Measurements from ENCODE around the gene MGST3. TPM values are rescaled to one million over a fixed set of nuclear protein-coding genes. Genes with fewer than 3 reads are reported as not detected.
A peak's percentile ranks its signal among the peaks of the same experiment; 100 is the strongest.

The MGST3 gene
- total RNA-seq, 1 experiment from 2014 or later = 173 TPM

DNA sequence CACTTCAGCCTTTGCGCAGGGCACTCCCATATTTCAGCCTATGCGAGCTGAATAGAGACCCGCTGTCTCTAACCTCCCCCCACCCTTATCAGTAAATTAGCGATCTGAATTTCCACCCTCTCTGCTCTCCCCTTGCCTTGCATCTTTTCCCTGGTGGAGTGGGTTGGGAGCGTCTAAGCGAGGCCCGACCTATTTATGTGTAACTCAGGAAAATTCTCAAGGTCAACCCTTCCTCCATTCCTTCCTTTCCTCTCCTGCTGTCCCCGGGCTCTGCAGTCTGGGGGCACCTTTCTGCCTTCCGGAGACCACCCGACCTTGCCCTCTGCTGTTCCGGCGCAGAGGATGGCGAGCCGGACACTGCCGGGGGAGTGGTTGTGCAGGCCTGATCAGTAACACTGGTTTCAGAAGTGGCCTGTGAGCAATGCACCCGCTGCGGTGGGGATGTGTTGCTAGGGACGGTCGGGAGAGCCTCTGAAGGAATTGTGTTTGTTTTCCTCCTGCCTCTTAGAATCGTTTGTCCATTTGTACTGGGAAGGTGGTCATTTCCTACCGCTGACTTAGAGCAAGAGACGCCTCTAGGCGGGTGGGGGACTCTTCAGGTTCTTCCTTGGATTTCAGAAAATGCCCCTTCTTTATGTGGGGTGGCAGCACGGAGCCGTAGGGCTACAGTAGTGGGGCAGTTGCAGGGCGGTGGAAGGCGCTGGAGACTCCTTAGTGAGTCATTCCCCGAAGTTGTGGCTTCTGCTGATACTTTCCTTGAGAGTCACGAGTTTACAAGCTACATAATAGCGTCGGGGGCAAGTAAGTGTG lies 513 bp downstream of the MGST3 start:
- BruUV-seq (replicated peaks) = no TSS peak
- CTCF ChIA-PET = interaction anchor here (0.6 to 1.2 kb wide), 5 partner anchors 29 to 172 kb away, joined by 3 to 6 read pairs (median 4); no protein-coding TSS in a partner anchor
- POLR2A ChIA-PET = interaction anchor here (1.0 kb wide), 1 partner anchor 15 kb away, joined by 4 read pairs; no protein-coding TSS in a partner anchor
- DNase-seq = peak; percentile 48 to 51
- Histone ChIP-seq H3K9me3 (no peaks in the 10 kb centered on the region), H3K4me3 (ENCODE audit: low read depth, low read length) (peak overlapping the region; percentile 72), H3K27me3 (replicated peaks; ENCODE audit: control insufficient read depth, insufficient read depth, low read length) (no peaks in the 10 kb centered on the region), H3K4me1 (peaks cover 19% of the 10 kb centered on the region), H3K36me3 (ENCODE audit: control insufficient read depth, insufficient read depth, low read length) (no peaks in the 10 kb centered on the region)
- Mint-ChIP-seq H3K27me3 (ENCODE audit: insufficient read depth, unreplicated experiment) (no peaks in the 10 kb centered on the region), H3K4me1 (ENCODE audit: low read depth, unreplicated experiment) (peaks cover 26% of the 10 kb centered on the region), H3K4me3 (ENCODE audit: unreplicated experiment) (no peak overlapping the region), H3K27ac (ENCODE audit: unreplicated experiment) (no peak overlapping the region), H3K9me3 (ENCODE audit: unreplicated experiment) (no peaks in the 10 kb centered on the region), H3K36me3 (ENCODE audit: insufficient read depth, unreplicated experiment) (peaks cover 11% of the 10 kb centered on the region)
- intact Hi-C loops (cut with micrococcal nuclease; ENCODE audit: unreplicated experiment) = loop anchor here (1.0 to 5.0 kb wide), 4 partner anchors 30 to 197 kb away; partner anchors contain the start of genes ALDH9A1 and TMCO1
- TF ChIP-seq, protein P1, sequence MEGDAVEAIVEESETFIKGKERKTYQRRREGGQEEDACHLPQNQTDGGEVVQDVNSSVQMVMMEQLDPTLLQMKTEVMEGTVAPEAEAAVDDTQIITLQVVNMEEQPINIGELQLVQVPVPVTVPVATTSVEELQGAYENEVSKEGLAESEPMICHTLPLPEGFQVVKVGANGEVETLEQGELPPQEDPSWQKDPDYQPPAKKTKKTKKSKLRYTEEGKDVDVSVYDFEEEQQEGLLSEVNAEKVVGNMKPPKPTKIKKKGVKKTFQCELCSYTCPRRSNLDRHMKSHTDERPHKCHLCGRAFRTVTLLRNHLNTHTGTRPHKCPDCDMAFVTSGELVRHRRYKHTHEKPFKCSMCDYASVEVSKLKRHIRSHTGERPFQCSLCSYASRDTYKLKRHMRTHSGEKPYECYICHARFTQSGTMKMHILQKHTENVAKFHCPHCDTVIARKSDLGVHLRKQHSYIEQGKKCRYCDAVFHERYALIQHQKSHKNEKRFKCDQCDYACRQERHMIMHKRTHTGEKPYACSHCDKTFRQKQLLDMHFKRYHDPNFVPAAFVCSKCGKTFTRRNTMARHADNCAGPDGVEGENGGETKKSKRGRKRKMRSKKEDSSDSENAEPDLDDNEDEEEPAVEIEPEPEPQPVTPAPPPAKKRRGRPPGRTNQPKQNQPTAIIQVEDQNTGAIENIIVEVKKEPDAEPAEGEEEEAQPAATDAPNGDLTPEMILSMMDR (IDR thresholded peaks at IDR 0.05; ENCODE audit: insufficient read depth in 1 of 2, low read depth in 1 of 2, low read length in 1 of 2, severe bottlenecking in 1 of 2, unreplicated experiment in 1 of 2) = no peak

DNA sequence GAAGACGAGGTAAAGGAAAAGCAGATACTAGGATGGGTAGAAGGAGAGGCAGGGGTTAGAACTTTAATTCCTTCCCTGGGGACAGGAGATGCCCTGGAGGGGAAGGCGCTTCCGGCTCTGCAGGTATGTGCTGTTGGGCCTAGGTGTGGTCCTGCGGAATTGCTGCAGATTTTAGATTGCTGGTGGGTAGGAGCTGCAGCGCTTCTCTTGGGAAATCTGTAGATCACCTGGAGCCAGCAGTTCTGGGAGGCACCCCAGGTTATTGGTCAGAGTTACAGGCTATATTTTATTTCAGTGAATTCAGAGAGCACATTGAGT lies 1.1 kb downstream of the MGST3 start:
- Histone ChIP-seq H3K27me3 (replicated peaks; ENCODE audit: control insufficient read depth, insufficient read depth, low read length) (no peaks in the 10 kb centered on the region), H3K4me1 (peaks cover 24% of the 10 kb centered on the region), H3K36me3 (ENCODE audit: control insufficient read depth, insufficient read depth, low read length) (no peaks in the 10 kb centered on the region), H3K9me3 (no peaks in the 10 kb centered on the region), H3K4me3 (ENCODE audit: low read depth, low read length) (peak overlapping the region; percentile 72)
- H3K4me3 Mint-ChIP-seq (ENCODE audit: unreplicated experiment) = no peak overlapping the region
- ChIA-PET POLR2A (interaction anchor here (0.6 kb wide), 1 partner anchor 28 kb away, joined by 4 read pairs; no protein-coding TSS in a partner anchor), CTCF (interaction anchor here (0.6 to 1.0 kb wide), 2 partner anchors 30 to 70 kb away, joined by 4 to 6 read pairs; no protein-coding TSS in a partner anchor)
- peaks cover 31% of the 10 kb centered on the region for H3K4me1 Mint-ChIP-seq (ENCODE audit: low read depth, unreplicated experiment)
- intact Hi-C loops (cut with micrococcal nuclease; ENCODE audit: unreplicated experiment) = loop anchor here (1.0 to 5.0 kb wide), 2 partner anchors 31 to 135 kb away; partner anchors contain the start of gene TMCO1
- peak; percentile 50 to 66 for DNase-seq
- peaks cover 11% of the 10 kb centered on the region for H3K36me3 Mint-ChIP-seq (ENCODE audit: insufficient read depth, unreplicated experiment)
- no peaks in the 10 kb centered on the region for H3K9me3 Mint-ChIP-seq (ENCODE audit: unreplicated experiment)
- H3K27ac Mint-ChIP-seq (ENCODE audit: unreplicated experiment) = no peak overlapping the region
- TSS peak; percentile 39 for BruUV-seq (replicated peaks)
- TF ChIP-seq, protein P1 (IDR thresholded peaks at IDR 0.05; ENCODE audit: insufficient read depth in 1 of 2, low read depth in 1 of 2, low read length in 1 of 2, severe bottlenecking in 1 of 2, unreplicated experiment in 1 of 2) = no peak
- H3K27me3 Mint-ChIP-seq (ENCODE audit: insufficient read depth, unreplicated experiment) = no peaks in the 10 kb centered on the region

DNA sequence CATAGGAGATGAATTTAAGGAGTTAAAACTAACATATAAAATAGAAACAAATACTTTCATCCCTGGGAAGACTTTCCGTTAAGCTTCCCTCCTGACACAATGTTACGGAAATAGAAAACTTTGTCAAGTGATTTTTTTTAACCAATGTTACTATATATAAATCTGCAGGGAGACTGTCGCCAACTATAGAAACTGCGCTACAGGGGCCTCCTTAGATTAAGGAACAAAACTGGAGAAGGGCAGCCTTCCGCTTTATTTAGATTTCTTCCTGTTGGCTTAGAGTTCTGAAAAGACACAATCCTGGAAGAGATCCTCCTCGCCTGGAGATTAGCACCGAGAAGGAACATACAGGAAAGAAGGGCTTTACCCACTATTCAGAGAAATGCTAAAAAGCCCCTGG lies 1.5 kb downstream of the MGST3 start:
- Mint-ChIP-seq H3K4me1 (ENCODE audit: low read depth, unreplicated experiment) (peaks cover 35% of the 10 kb centered on the region), H3K27me3 (ENCODE audit: insufficient read depth, unreplicated experiment) (no peaks in the 10 kb centered on the region), H3K4me3 (ENCODE audit: unreplicated experiment) (no peak overlapping the region), H3K27ac (ENCODE audit: unreplicated experiment) (no peak overlapping the region), H3K36me3 (ENCODE audit: insufficient read depth, unreplicated experiment) (peaks cover 11% of the 10 kb centered on the region), H3K9me3 (ENCODE audit: unreplicated experiment) (no peaks in the 10 kb centered on the region)
- no peak for DNase-seq
- no peaks in the 10 kb centered on the region for H3K27me3 ChIP-seq (replicated peaks; ENCODE audit: control insufficient read depth, insufficient read depth, low read length)
- TF ChIP-seq, protein P1 (IDR thresholded peaks at IDR 0.05; ENCODE audit: insufficient read depth in 1 of 2, low read depth in 1 of 2, low read length in 1 of 2, severe bottlenecking in 1 of 2, unreplicated experiment in 1 of 2) = no peak
- intact Hi-C loops (cut with micrococcal nuclease; ENCODE audit: unreplicated experiment) = loop anchor here (1.0 to 5.0 kb wide), 2 partner anchors 31 to 135 kb away; partner anchors contain the start of gene TMCO1
- H3K4me3 ChIP-seq (ENCODE audit: low read depth, low read length) = peak overlapping the region; percentile 72
- ChIA-PET POLR2A (interaction anchor here (0.6 kb wide), 1 partner anchor 29 kb away, joined by 4 read pairs; no protein-coding TSS in a partner anchor), CTCF (interaction anchor here (0.6 to 1.0 kb wide), 2 partner anchors 30 to 69 kb away, joined by 4 to 6 read pairs; no protein-coding TSS in a partner anchor)
- peaks cover 28% of the 10 kb centered on the region for H3K4me1 ChIP-seq
- BruUV-seq (replicated peaks) = no TSS peak
- no peaks in the 10 kb centered on the region for H3K9me3 ChIP-seq
- H3K36me3 ChIP-seq (ENCODE audit: control insufficient read depth, insufficient read depth, low read length) = no peaks in the 10 kb centered on the region

Measured in Caco-2 (cell line).